IPS-18c (cell line): Measurements from ENCODE around the gene CCT4.
A peak's percentile ranks its signal among the peaks of the same experiment; 100 is the strongest.
"Not testable (repeated sequence)": the region's sequence is repeated elsewhere in the genome, so short reads cannot be mapped to it uniquely, and the experiment has no call there.

Experiments used
- H3K4me3 ChIP-seq: 2 replicates; pipeline ENCODE4 v1.7.0; 2013; ENCODE audit warnings: low read depth, mild to moderate bottlenecking, low read length, moderate library complexity; ENCODE audit not compliant: insufficient read depth
- H3K9me3 ChIP-seq: one replicate; pipeline ENCODE4 v1.6.1; 2013; ENCODE audit warnings: mild to moderate bottlenecking, low read length, moderate library complexity; ENCODE audit not compliant: control insufficient read depth, insufficient read depth

CCT4 gene

GRCh38 chr2:61898810-61899209, 10.4 kb upstream of the CCT4 start:
- H3K9me3 ChIP-seq: no peaks in the 10 kb centered on the region
- no peak overlapping the region for H3K4me3 ChIP-seq

GRCh38 chr2:61887717-61888266, 664 bp downstream of the CCT4 start:
- H3K4me3 ChIP-seq: peak overlapping the region; percentile 99
- H3K9me3 ChIP-seq: no peaks in the 10 kb centered on the region

- H3K4me3 ChIP-seq: peak overlapping the region; percentile 34; the same call in 1 of the 2 replicates
- no peaks in the 10 kb centered on the region for H3K9me3 ChIP-seq
Observed at GRCh38 chr2:61885896-61886603, 2.4 kb downstream of the CCT4 start.

GRCh38 chr2:61882850-61883249, 5.6 kb downstream of the CCT4 start:
- no peak overlapping the region for H3K4me3 ChIP-seq
- no peaks in the 10 kb centered on the region for H3K9me3 ChIP-seq

GRCh38 chr2:61879351-61879750, 9.1 kb downstream of the CCT4 start:
- H3K9me3 ChIP-seq, H3K4me3 ChIP-seq: not testable (repeated sequence)

GRCh38 chr2:61878761-61879160, 9.7 kb downstream of the CCT4 start:
- H3K9me3 ChIP-seq: no peaks in the 10 kb centered on the region
- H3K4me3 ChIP-seq: no peak overlapping the region

- H3K4me3 ChIP-seq: no peak overlapping the region
- no peaks in the 10 kb centered on the region for H3K9me3 ChIP-seq
Observed at GRCh38 chr2:61877571-61878245, 10.7 kb downstream of the CCT4 start.

GRCh38 chr2:61876400-61876799, 12.1 kb downstream of the CCT4 start:
- H3K4me3 ChIP-seq: no peak overlapping the region

GRCh38 chr2:61866482-61867089, 21.9 kb downstream of the CCT4 start:
- H3K9me3 ChIP-seq, H3K4me3 ChIP-seq: not testable (repeated sequence)

More at GRCh38 chr2:61876400-61876799, 12.1 kb downstream of the CCT4 start:
- no peaks in the 10 kb centered on the region for H3K9me3 ChIP-seq

GRCh38 chr2:61862085-61862484, 26.4 kb downstream of the CCT4 start:
- Histone ChIP-seq H3K9me3 (no peaks in the 10 kb centered on the region), H3K4me3 (no peak overlapping the region)

GRCh38 chr2:61857224-61857623, 31.2 kb downstream of the CCT4 start:
- Histone ChIP-seq H3K9me3 (no peaks in the 10 kb centered on the region), H3K4me3 (no peak overlapping the region)

GRCh38 chr2:61855318-61855613, 33.2 kb downstream of the CCT4 start:
- Histone ChIP-seq H3K9me3 (no peaks in the 10 kb centered on the region), H3K4me3 (peak overlapping the region; percentile 53)

- H3K9me3 ChIP-seq: no peaks in the 10 kb centered on the region
- H3K4me3 ChIP-seq: peak overlapping the region; percentile 63
Observed at GRCh38 chr2:61854564-61855317, 33.7 kb downstream of the CCT4 start.

- H3K9me3 ChIP-seq: no peaks in the 10 kb centered on the region
- peak within 1 kb of the TSS; percentile 63 for H3K4me3 ChIP-seq
Observed at GRCh38 chr2:61853847-61854563, 34.5 kb downstream of the CCT4 start, which contains the start of gene FAM161A. Gene FAM161A (minus strand): TSS chr2:61854060. CDS start chr2:61854041, 19 bp downstream.

GRCh38 chr2:61853086-61853846, 35.2 kb downstream of the CCT4 start:
- H3K9me3 ChIP-seq: no peaks in the 10 kb centered on the region
- peak overlapping the region; percentile 63 for H3K4me3 ChIP-seq

GRCh38 chr2:61851270-61851669, 37.2 kb downstream of the CCT4 start:
- H3K9me3 ChIP-seq: not testable (repeated sequence)

More at GRCh38 chr2:61851270-61851669, 37.2 kb downstream of the CCT4 start:
- not testable (repeated sequence) for H3K4me3 ChIP-seq
